Measurements from ENCODE around the gene TRIM28. TPM values are rescaled to one million over a fixed set of nuclear protein-coding genes. Genes with fewer than 3 reads are reported as not detected.

TRIM28 gene
- polyA plus RNA-seq, 1 donor from 2014 or later: 256 TPM

GRCh38 chr19:58569943-58570670 lies 26.2 kb downstream of the TRIM28 start:
- Histone ChIP-seq H3K27me3 (ENCODE audit: insufficient read depth, low read depth, low read length) (no peaks in the 10 kb centered on the region), H3K27ac (ENCODE audit: low read length) (no peak overlapping the region), H3K4me3 (ENCODE audit: low read length) (no peak overlapping the region), H4K20me1 (ENCODE audit: insufficient read depth) (no peaks in the 10 kb centered on the region), H3F3A (ENCODE audit: insufficient read depth, low read length, poor library complexity, severe bottlenecking) (no peaks in the 10 kb centered on the region), H3K36me3 (ENCODE audit: insufficient read depth, low read length) (no peaks in the 10 kb centered on the region), H3K9me3 (ENCODE audit: low read length) (no peaks in the 10 kb centered on the region), H3K79me2 (replicated peaks; ENCODE audit: insufficient read depth, low read length) (no peaks in the 10 kb centered on the region), H2AFZ (ENCODE audit: low read depth, low read length) (no peak overlapping the region), H3K9ac (ENCODE audit: low read length) (no peak overlapping the region), H3K9me2 (ENCODE audit: insufficient read depth, low read length) (no peaks in the 10 kb centered on the region), H3K4me2 (ENCODE audit: low read length) (no peak overlapping the region)
- TF ChIP-seq EP300 (conservative IDR thresholded peaks at IDR 0.05; ENCODE audit: poor library complexity, severe bottlenecking): no peak
- TF ChIP-seq MXI1 (conservative IDR thresholded peaks at IDR 0.05; ENCODE audit: poor library complexity, severe bottlenecking): no peak
- no peak for TF ChIP-seq SMC3 (conservative IDR thresholded peaks at IDR 0.05; ENCODE audit: poor library complexity)
- no peak for TF ChIP-seq CTCF (IDR thresholded peaks at IDR 0.05; ENCODE audit: poor library complexity, severe bottlenecking)
- TF ChIP-seq EZH2 (IDR thresholded peaks at IDR 0.05; ENCODE audit: borderline replicate concordance, insufficient read depth, low read length, poor library complexity, severe bottlenecking): no peak
- no peak for TF ChIP-seq TAF1 (IDR thresholded peaks at IDR 0.05; ENCODE audit: low read depth)
- no peak for TF ChIP-seq POLR2AphosphoS5 (IDR thresholded peaks at IDR 0.05)
- no peak for TF ChIP-seq RAD21 (conservative IDR thresholded peaks at IDR 0.05)
- no peak for TF ChIP-seq REST (IDR thresholded peaks at IDR 0.05; ENCODE audit: borderline replicate concordance)

- Histone ChIP-seq H3F3A (ENCODE audit: insufficient read depth, low read length, poor library complexity, severe bottlenecking) (no peaks in the 10 kb centered on the region), H3K36me3 (ENCODE audit: insufficient read depth, low read length) (no peaks in the 10 kb centered on the region), H3K27me3 (ENCODE audit: insufficient read depth, low read depth, low read length) (no peaks in the 10 kb centered on the region), H3K9ac (ENCODE audit: low read length) (no peak overlapping the region), H3K4me3 (ENCODE audit: low read length) (no peak overlapping the region), H3K4me2 (ENCODE audit: low read length) (no peak overlapping the region), H3K27ac (ENCODE audit: low read length) (no peak overlapping the region), H4K20me1 (ENCODE audit: insufficient read depth) (no peaks in the 10 kb centered on the region), H3K9me2 (ENCODE audit: insufficient read depth, low read length) (no peaks in the 10 kb centered on the region), H3K9me3 (ENCODE audit: low read length) (no peaks in the 10 kb centered on the region), H3K79me2 (replicated peaks; ENCODE audit: insufficient read depth, low read length) (peaks cover 4% of the 10 kb centered on the region), H2AFZ (ENCODE audit: low read depth, low read length) (no peak overlapping the region)
- TF ChIP-seq RAD21 (conservative IDR thresholded peaks at IDR 0.05) (no peak), SMC3 (conservative IDR thresholded peaks at IDR 0.05; ENCODE audit: poor library complexity) (no peak), MXI1 (conservative IDR thresholded peaks at IDR 0.05; ENCODE audit: poor library complexity, severe bottlenecking) (no peak), POLR2AphosphoS5 (IDR thresholded peaks at IDR 0.05) (no peak), EP300 (conservative IDR thresholded peaks at IDR 0.05; ENCODE audit: poor library complexity, severe bottlenecking) (no peak), TAF1 (IDR thresholded peaks at IDR 0.05; ENCODE audit: low read depth) (no peak), EZH2 (IDR thresholded peaks at IDR 0.05; ENCODE audit: borderline replicate concordance, insufficient read depth, low read length, poor library complexity, severe bottlenecking) (no peak), CTCF (IDR thresholded peaks at IDR 0.05; ENCODE audit: poor library complexity, severe bottlenecking) (no peak), REST (IDR thresholded peaks at IDR 0.05; ENCODE audit: borderline replicate concordance) (no peak)
Measured at GRCh38 chr19:58570770-58571574, 27.1 kb downstream of the TRIM28 start.
